NCI-H526 treated with DMSO at 0.1 percent for 48 hours (cell line): ENCODE results near the gene NUP210.

Experiments used
- DNase-seq: peaks from one replicate; lab custom pipeline; 2025; lab: John Stamatoyannopoulos, UW

The NUP210 gene

DNA sequence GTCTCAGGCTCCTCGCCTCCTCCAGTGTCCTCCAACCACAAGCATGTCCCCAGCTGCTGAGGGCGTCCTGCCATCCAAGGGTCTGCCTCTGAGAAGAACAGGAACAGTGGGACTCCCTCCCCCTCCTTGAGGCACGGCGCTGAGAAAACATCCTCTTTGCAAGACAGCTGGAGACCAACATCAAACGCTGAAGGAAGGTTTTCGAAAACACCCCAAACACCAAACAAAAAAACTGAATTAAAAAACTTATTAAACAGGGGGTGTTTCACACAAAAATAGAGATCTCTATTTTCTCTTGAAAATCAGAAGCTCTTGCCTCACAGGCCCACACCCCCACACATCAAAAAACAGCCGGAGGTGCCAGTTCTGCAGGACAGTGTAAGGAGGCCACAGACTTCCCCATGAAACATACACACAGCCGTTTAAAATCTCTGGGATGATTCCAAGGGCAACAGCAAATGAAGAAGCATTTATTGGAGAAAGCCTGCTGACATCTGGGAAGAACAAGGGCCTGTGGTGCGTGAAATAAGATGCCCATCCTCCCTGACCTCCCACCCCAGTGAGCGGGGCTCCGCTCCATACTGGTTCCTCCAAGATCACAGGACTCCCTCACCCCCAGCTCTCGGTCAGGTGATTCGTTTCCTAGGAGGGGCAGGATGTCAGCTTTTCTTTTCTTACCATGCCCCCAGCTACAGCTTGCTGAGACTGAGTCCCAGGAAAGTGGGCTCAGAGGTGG is 71.3 kb downstream of the NUP210 start:
- DNase-seq: no peak

DNA sequence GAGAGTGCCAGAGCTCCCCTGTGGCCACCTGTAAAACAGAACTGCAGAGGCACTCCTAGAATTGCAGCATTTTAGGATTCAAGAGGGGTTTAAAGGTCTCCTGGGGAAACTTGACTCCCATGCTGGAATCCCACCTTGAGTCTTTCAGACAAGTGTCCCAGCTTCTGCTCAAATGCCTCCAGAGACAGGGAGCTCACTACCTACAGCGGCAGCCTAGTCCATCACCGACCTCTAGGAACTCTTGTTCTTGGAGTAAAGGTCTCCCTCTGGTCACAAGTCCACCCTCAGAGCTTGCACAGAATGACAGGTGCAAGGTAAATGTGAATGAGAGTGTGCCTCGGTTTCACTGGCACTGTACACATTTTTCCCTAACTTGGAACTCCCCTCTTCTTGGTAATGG is 72.0 kb downstream of the NUP210 start:
- no peak for DNase-seq

DNA sequence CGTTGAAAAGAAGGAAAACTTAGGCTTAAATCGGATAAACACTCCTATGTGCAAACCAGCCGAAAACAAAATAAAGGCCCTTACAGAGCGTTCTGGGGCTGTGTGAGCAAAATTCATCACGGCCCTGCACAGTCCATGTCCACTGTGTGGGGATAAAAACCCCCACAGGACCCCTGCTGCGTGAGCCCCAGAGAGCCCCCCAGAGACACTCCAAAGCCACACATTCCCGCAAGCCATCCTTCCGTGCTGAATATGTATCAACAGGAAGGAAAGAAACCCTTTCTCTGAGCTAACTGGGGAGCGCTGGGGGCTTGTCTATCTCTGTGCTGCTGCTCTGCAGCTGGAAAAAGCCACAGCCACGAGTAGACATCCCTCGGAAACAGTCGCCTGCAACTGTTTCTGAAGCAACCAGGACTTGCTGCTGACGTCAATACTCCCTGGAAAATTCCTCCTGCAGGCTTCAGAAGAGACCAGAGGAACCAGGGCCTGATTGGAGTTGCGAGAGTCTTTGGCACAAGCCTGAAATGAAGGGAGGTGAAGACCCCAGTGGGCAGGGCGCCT is 72.7 kb downstream of the NUP210 start:
- no peak for DNase-seq

DNA sequence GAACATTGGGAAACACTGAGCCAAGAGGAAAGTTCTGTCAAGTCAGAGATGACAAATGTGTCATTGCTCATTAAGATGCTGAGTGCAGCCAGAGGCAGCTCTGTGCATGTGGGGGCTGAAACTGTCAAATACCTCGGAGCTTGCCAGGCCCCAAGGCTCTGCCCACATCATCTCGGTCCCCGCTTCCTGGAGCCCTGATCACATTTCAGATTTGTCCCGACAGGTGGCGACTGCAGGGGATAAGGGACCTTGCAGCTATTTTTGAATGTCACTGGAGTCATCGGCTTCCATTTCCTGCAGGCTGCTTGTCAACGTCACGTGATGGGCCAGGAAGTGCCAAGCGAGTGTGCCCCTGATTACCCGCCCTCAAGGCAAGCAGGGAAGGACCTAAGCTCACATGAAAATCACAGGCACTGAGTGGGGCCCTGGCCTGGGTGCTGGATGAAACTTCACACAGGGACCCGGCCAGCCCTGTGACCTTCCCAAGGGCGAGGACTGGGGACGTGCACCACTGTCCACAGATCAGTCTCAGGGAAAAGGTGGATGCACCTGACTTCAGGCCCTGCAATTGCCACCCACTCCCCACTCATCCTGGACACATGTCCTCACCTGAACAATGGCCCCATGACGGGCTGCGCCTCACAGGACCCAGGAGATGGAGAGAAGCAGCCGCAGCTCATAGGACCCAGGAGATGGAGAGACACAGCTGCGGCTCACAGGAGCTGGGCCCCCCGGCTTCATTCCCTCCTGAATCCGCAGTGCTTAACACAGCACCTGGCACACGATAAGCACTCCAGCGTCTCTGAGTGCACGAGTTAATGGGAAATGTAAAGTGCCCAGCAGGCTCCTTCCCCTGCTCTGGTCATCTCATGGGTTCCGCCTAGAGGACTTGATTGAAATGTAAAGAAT is 73.4 kb downstream of the NUP210 start:
- DNase-seq: no peak

DNA sequence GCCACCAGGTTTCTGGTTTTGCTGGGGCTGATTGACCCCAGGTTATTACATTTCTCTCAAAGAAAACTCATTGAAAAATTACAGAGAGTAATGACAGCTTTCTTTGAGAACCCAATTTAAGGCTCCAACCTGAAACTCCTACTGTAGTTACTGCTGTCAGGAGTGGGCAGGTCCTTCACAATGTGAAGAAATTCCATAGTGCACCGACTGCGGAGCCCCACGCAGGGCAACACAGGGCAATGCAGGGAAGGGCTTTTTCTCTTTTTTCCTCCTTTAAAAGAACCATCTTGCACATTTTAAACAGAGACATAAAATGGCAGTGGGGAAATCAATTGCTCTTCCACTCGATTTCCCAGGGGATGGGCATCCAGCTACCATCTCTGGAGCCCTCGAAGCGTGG is 74.3 kb downstream of the NUP210 start:
- no peak for DNase-seq

DNA sequence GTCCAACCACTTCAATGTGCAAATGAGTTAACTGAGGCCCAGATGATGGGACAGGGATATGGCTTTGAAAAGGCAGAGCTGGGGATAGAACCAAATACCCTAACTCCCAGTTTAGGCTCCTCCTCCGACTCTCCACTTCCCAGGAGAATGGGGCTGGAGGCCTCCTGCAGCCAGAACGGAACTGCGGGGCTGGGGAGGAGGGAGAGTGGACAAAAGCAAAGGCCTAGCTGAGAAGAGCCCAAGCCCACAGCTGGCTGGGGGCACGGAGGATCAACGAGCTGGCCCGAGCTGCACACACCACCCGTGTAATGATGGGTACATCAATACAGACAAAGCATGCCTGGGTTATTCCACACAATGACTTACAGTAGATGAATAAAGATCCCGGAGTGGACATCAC is 74.8 kb downstream of the NUP210 start:
- no peak for DNase-seq

DNA sequence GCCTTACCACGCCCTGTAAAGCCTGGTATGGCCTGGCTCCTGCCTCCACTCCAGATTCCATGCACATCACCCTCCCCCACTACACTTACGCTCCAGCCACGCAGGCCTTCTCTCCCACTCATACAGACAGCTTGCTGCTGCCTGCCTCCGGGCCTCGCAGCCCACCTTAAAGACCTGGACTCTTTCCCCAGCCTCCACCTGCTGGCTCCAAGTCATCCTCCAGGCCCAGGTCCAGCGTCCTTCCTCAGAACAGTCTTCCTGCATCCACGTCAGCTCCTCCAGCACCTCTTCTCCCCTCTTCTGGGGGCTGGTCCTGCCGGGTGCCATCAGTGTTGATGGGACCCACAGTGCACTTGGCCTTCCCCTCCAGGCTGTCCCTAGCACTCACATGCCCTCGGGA is 75.5 kb downstream of the NUP210 start:
- DNase-seq: no peak

DNA sequence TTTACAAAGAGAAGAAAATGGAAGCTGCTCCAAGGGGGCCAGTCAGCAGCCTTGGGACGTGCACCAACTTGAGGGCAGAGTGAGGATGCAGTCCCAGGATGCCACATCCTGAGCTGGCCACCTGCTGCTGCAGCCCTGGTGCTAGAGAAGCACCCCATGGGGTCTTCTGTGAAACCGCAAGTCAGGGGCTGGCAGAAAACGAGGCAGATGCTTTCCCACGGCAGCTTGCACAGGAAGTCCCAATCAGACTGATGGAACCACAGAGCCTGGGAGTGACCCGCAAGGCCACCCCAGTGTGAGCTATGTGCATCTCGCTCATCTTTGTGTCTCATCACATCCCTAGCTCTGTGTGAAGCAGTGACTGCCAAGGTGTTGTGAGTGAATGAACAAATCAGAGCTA is 76.5 kb downstream of the NUP210 start:
- no peak for DNase-seq

DNA sequence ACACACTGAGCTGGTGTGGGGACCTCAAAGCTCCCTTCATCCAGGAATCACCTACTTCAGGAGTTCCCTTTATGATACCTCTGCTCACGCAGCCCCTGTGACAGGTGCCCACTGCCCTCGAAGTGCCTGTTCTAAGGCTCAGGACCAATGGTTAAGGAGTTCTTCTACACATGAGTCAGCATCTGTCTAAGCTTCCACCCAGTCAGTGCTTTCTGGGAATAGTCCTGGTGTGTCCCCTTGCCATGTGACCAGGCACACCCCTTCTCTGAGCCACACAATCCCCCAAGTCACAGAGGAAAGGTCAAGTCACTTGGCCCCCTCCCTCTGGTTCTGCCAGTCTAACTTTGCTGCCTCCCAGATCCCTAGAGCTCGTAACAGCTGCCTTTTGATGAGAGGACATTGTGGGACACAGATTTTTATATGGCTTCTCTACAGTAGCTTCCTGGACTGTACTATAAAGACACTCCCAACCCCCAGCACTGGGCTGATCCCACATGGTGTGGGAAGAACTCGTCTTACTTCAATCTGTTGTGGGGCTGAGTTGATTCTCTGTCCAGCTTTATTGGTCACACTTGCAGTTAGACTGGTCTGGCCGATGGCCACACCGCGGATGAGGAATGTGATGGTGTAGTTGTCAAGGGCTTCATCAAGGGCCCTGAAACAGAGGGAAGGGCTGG is 78.8 kb downstream of the NUP210 start:
- DNase-seq: no peak

DNA sequence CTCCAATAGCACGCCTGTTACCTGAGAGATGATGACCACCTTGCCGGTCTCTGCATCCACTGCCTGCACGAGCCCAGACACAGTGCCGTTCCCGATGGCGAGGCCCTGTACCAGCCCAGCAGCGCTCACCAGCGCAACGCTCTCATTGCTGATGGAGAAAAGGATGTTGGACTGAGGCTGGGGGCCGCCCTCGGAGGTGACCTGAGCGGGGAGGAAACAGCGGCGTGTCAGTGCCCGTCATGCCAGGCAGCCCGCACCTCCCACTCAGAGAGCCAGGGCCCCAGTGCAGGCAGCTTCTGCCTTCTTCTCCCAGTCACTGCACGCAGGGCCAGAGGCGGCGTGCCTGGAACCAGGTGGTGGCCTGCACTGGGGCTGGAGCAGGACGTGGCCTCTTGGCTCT is 80.3 kb downstream of the NUP210 start:
- no peak for DNase-seq

DNA sequence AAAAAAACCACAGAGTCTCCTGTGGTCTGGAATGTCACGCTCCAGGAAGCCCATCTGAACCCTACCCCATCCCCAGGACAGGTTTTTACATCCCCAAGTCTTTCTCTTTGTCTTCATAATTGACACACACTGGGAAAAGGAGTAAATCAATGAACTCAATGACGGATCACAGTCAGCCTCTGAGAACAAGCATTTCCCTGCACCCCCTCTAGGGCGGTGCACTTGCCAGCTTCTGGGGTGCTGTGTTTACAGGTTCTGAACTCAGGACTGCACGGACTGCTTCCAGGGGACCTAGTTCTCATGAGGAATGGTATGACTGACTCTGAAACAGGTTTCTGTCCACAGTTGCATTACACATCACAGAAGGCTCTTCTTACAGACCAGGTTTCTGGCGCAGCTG is 81.1 kb downstream of the NUP210 start:
- no peak for DNase-seq

DNA sequence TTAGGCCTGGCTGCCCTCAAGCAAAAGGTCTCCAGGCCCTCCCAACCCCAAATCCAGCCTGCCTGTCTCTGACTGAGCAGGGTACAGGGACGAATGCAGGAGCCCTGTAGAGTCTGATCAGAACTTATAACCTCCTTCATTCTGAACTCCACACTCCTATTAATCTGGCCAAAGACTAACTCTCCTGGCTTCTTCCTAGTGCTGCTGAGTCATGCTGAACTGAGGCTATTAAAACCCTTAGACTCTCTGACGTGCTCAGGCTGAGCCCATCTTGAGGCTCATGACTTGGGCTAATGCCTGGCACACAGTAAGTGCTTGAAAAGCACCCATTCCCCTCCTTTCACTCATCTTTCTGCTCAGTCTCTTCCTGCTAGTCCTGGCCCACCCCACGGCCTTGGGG is 81.9 kb downstream of the NUP210 start:
- no peak for DNase-seq

DNA sequence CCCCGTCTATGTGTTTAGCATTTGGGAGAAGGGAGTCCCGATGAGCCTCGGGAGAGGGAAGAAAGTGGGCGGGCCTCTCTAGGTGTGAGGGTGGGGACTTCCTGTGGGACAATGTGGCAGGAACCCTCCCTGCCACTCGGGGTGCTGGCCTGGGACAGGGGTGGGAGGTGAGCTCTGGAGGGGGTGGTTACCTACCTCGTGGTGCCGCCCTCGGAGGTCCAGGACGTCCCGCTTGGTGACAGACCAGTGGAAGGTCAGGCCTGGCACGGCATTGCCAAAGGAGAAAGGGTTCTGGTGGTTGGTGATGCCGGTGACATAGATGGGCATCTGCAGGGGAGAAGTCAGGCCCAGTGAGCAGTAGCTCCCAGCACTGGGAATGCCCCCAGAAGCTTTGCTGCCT is 83.5 kb downstream of the NUP210 start:
- no peak for DNase-seq

DNA sequence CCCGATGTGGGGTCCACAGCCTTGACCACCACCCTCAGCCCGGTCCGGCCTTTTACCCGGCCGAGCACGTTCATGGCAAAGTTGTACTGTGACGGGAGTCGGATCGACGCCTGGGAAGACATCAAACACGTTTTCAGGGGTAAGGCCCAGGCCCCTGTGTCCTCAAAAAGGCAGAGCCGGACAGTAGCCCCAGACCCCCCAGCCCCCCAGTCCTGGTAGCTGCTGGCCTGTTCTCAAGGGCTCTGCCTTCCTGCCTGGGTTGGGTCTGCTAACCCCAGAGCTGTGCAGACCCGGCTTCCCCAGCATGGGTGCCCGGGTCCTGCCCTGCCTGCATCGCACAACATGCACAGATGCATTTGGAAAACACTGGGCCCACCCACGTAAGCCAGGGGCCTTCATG is 84.6 kb downstream of the NUP210 start:
- no peak for DNase-seq

DNA sequence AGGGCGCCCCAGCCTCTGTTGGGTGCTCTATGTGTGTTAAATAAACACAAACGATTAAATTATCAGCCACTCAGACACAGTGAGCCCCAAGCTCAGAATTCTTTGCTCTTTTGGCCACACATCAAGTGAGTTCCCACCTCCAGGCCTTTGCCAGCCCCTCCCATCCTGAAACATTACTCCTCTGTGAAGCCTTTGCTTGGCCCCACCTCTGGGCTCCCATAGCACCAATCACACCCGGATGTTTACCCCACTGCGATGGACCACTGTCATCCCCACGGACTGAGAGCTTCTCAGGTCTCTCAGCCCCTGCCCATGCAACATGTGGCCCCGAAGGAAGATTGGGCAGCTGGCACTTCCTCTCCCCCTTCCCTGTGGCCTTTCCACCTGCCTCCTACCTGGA is 85.1 kb downstream of the NUP210 start:
- DNase-seq: no peak

DNA sequence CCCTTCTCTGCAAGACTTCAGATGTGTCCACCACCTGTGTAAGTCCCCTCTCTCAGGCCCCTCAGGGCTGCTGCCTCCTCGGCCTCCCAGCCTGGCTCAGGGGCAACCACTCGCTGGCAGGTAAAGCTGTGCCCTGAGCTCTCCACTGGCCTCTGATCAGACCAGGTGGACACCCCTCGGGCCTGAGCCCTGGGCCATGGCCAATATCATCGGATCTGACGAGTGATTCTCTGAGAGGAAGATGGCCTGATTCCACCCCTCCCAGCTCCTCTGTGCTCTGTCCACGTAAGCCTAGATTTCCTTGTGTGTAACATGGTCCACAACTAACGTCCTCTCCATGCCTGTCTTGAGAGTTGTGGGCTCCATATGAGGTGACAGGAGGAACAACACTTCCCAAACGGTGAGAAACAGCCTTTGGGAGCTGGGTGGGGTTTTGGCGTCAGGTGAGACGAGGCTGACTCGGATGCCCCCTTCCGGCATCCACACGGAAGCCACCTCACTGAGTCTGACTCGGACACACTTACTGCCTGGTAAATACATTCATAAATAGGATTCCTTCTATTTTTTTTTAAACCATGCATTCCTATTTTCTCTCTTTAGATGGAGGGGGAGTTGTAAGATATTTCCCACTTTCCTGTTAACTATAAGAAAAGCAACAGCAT is 86.8 kb downstream of the NUP210 start:
- DNase-seq: no peak

DNA sequence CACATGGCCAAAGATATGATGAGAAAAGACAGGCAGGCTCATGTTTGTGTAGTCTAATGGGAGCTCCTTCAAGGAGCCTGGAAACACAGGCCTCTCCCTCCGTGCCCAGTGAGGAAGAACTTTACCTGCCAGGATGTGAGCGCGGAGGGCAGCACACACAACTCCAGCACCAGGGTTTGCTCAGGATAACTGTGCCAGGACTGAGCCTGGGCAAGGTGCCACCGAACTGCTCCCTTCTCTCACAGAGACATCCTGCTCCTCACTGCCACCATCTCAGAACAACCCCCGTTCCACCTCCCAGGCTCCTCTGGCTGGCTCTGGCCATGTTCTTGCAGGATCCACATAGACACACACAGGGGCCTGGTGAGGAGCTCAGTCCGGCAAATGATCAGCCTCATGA is 87.4 kb downstream of the NUP210 start:
- no peak for DNase-seq

DNA sequence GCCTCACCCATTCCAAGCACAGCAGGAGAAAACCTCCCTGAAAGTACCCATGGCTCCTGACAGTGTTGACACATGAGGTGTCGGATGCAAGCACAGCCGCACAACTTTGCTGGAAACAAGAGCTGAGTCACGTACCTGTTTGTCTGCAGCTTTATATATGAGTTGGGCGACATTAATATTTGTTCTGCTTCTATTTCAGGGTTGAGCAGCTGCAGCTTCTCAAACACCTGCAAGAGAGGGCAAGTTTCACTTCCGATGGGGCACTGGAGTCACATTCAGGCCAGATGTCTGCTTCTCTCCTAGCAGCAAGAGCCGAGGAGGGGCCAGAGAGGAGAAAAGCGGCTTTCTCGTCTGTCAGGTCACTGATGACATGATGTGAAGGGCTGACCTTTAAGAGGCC is 88.0 kb downstream of the NUP210 start:
- no peak for DNase-seq

DNA sequence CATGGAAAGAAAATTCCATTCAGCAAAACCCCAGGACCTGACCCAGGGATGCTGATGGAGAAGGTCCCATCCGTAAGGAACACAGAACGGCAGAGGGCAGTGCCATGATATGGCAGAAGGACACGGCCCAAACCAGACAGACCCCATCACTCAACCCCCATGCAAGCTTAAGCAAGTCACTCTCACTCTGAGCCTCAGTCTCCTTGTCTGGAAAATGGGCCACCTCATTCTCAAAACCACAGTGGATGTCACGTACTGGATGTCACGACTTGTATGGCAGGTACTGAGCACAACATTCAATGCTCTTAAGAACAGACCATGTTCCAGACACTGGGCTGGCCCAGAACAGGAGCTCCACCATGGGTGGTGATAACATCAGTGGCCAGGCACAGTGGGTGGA is 90.4 kb downstream of the NUP210 start:
- no peak for DNase-seq

DNA sequence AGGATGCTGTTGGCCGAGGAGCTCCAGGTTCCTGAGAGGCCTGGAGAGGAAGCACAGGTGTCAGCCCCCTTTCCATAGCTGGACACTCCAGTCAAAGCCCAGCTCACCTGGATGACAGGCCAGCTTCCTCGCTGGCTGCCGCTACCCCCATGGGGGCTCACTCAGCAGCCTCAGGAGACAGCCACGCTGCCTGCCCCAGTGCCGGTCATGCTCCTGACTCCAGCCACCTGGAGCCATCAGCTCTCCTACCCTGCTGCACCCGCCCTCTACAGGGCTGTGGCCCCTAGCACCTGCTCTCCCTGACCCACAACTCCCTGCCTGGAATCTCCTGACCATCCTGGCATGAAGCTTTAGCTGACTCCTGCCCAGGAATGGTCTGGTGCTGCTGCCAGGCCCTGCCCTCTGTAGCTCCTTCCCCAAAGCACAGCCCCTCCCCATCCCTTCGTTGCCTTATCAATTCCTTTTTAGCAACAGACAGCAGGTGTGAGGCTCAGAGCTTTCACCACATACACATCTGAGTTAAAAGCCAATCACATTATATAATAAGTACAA is 94.2 kb downstream of the NUP210 start:
- DNase-seq: no peak

DNA sequence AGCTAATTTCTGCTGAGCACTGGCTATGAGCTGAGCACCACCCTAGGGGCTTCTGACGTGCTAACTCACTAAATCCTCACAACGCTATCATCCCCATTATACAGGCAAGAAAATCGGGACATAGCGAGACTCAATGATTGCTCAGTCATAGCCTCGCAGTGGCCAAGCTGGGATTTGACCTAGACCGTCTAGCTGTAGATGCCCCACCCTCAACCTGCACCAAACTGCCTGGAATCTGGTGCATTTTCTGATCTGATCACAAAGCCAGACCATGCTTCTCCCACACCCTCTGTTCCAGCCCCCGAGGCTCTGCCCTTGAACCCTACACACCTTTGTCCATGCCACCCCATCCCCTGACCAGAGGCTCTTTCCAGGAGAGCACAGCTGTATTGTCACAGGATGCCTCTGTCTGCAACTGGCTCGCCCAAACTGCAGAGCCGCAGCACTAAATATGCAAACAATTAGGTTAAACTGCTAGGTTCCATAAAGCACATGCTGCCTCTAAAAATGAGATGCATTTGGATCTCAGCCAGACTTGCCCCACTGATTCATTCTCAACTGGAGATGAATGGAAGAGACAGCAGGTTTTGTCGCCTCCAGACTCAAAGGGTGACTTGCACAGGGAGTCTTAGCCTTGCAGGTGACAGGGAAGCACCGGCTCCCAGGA is 95.2 kb downstream of the NUP210 start:
- DNase-seq: peak; percentile 72
